GM12878 (cell line): ENCODE results near the gene TXNRD1. TPM values are rescaled to one million over a fixed set of nuclear protein-coding genes. Genes with fewer than 3 reads are reported as not detected.

ENCODE experiments used
- ATAC-seq: fragments of 200-7000 bp; cut with Tn5 transposase; 3 replicates; pipeline ENCODE4 v1.9.1; 2020; ENCODE audit warnings: mild to moderate bottlenecking, moderate library complexity
- BruUV-seq: library from RNA; stranded (reverse); fragments of 400-500 nt; replicated peaks from 2 replicates; lab custom pipeline; 2021; lab: Mats Ljungman, UMichigan
- CTCF ChIA-PET: fragments of 300-600 bp; sonication (Branson Sonifier 250); formaldehyde crosslinking; extraction: SDS; loops from one replicate; lab custom pipeline; 2021; ENCODE audit warnings: inconsistent platforms; lab: Yijun Ruan, JAX
- POLR2A ChIA-PET: fragments of 350-600 bp; formaldehyde crosslinking; extraction: SDS; loops from one replicate; lab custom pipeline; 2021; ENCODE audit warnings: inconsistent platforms; lab: Charles Lee
- RAD21 ChIA-PET: fragments of 300-600 bp; sonication (Branson Sonifier 250); formaldehyde crosslinking; loops from one replicate; lab custom pipeline; 2023; ENCODE audit warnings: antibody characterized with exemption; ENCODE audit not compliant: unreplicated experiment; lab: Charles Lee
- SMC1A ChIA-PET: fragments of 300-600 bp; sonication (Branson Sonifier 250); formaldehyde crosslinking; loops from one replicate; lab custom pipeline; 2023; ENCODE audit not compliant: unreplicated experiment, uncharacterized antibody; lab: Charles Lee
- DNase-seq: peaks from one replicate; pipeline ENCODE4 v3.0.0-alpha.2; 2011; ENCODE audit warnings: low read depth, low spot score
- FAIRE-seq: peaks from 3 replicates; lab custom pipeline; 2011; peaks lifted over from hg19 to GRCh38; lab: Jason Lieb, UNC
- H2AFZ ChIP-seq: 2 replicates; pipeline ENCODE4 v1.6.0; 2011; ENCODE audit warnings: low read depth, low read length, control low read depth; ENCODE audit not compliant: control insufficient read depth
- H3K27ac ChIP-seq: 2 replicates; pipeline ENCODE4 v1.5.1; 2011; ENCODE audit warnings: control low read depth; ENCODE audit not compliant: control insufficient read depth, insufficient read depth
- H3K27me3 ChIP-seq, 2 experiments: replicated peaks in 1 of 2; 2 replicates each; pipeline versions ENCODE4 v1.6.0 to v1.6.1; 2011; ENCODE audit warnings: low read length in 1 of 2; ENCODE audit not compliant: control insufficient read depth in 2 of 2, insufficient read depth in 2 of 2
- H3K36me3 ChIP-seq, 2 experiments: 2 replicates each; pipeline ENCODE4 v1.5.1; 2011; ENCODE audit warnings: low read length in 1 of 2; ENCODE audit not compliant: control insufficient read depth in 2 of 2, insufficient read depth in 2 of 2
- H3K4me1 ChIP-seq: 2 replicates; pipeline ENCODE4 v1.6.1; 2011; ENCODE audit warnings: mild to moderate bottlenecking, low read length, moderate library complexity, mixed read lengths; ENCODE audit not compliant: control insufficient read depth, insufficient read depth
- H3K4me2 ChIP-seq: 2 replicates; pipeline ENCODE4 v1.6.0; 2011; ENCODE audit warnings: control low read depth; ENCODE audit not compliant: control insufficient read depth, insufficient read depth
- H3K4me3 ChIP-seq: fragments of 200-600 bp; sonication (generic); 2 replicates; pipeline ENCODE4 v1.5.1; 2016
- H3K79me2 ChIP-seq: 2 replicates; pipeline ENCODE4 v1.6.0; 2011; ENCODE audit warnings: low read length; ENCODE audit not compliant: control insufficient read depth, insufficient read depth
- H3K9ac ChIP-seq: 2 replicates; pipeline ENCODE4 v1.8.0; 2011; ENCODE audit warnings: low read length, control low read depth, mixed read lengths; ENCODE audit not compliant: control insufficient read depth, insufficient read depth
- H3K9me3 ChIP-seq: replicated peaks from 3 replicates; pipeline ENCODE4 v1.5.1; 2011; ENCODE audit warnings: mild to moderate bottlenecking, low read length; ENCODE audit not compliant: control insufficient read depth, insufficient read depth
- H4K20me1 ChIP-seq: 2 replicates; pipeline ENCODE4 v1.6.0; 2011; ENCODE audit not compliant: control insufficient read depth, insufficient read depth
- ASH2L ChIP-seq: fragments of 300-600, 200-600 bp; sonication (generic); IDR thresholded peaks from 2 replicates; pipeline ENCODE4 v1.6.1; 2017; ENCODE audit warnings: low read depth, mild to moderate bottlenecking, borderline replicate concordance
- IRF4 ChIP-seq: IDR thresholded peaks from 2 replicates; pipeline ENCODE4 v1.6.1; 2011; ENCODE audit warnings: low read depth, low read length
- NR2C1 ChIP-seq: fragments of 450-650 bp; IDR thresholded peaks from 2 replicates; pipeline ENCODE4 v1.6.1; 2017; ENCODE audit warnings: antibody characterized with exemption, mild to moderate bottlenecking, moderate library complexity
- PAX5 ChIP-seq: IDR thresholded peaks from 2 replicates; pipeline ENCODE4 v1.6.1; 2011; ENCODE audit warnings: low read depth, low read length, borderline replicate concordance
- RAD51 ChIP-seq: fragments of 450-650 bp; IDR thresholded peaks from 2 replicates; pipeline ENCODE4 v1.6.1; 2016; ENCODE audit warnings: moderate library complexity, mild to moderate bottlenecking, inconsistent platforms
- RB1 ChIP-seq: fragments of 450-650 bp; formaldehyde crosslinking; IDR thresholded peaks from 2 replicates; pipeline ENCODE4 v1.6.1; 2017; ENCODE audit warnings: mild to moderate bottlenecking, borderline replicate concordance
- RUNX3 ChIP-seq: IDR thresholded peaks from 2 replicates; pipeline ENCODE4 v1.6.1; 2012; ENCODE audit warnings: low read length, inconsistent platforms
- SMC3 ChIP-seq: IDR thresholded peaks from 2 replicates; pipeline ENCODE4 v1.6.1; 2011; ENCODE audit warnings: low read length, improper control_type of control experiment, borderline replicate concordance
- STAT3 ChIP-seq: IDR thresholded peaks from 2 replicates; pipeline ENCODE4 v1.6.1; 2011; ENCODE audit warnings: low read depth, low read length, improper control_type of control experiment
- SUZ12 ChIP-seq: fragments of 200-600 bp; sonication (generic); IDR thresholded peaks from one replicate; pipeline ENCODE4 v1.6.1; 2018; ENCODE audit warnings: antibody characterized with exemption, mild to moderate bottlenecking; ENCODE audit not compliant: unreplicated experiment
- WGBS: methylation state at CpG from one replicate; pipeline ENCODE4 v1.1.6; 2016; ENCODE audit warnings: low lambda C conversion rate; ENCODE audit not compliant: insufficient replicate concordance, insufficient coverage; ENCODE audit errors: missing lambda C conversion rate; 5-methylcytosine and 5-hydroxymethylcytosine counted together
- in situ Hi-C: fragments of 300-500 bp; cut with MboI; formaldehyde crosslinking; loops from 9 replicates; pipeline ENCODE4 v1.14.3; 2018; ENCODE audit warnings: mixed read lengths
- intact Hi-C: fragments of 100-400 bp; cut with micrococcal nuclease; formaldehyde crosslinking; loops from one replicate; pipeline ENCODE4 v1.14.2; 2022; ENCODE audit not compliant: unreplicated experiment
- polyA plus RNA-seq, 11 experiments: library from polyadenylated mRNA; depleted of rRNA in 4 of 11; unstranded in 6 of 11; stranded (reverse) in 5 of 11; fragments of >200 nt; fragmentation: Nextera tagmentation in 4 of 11; fragmentation: Illumina TruSeq in 1 of 11; extraction: Ambion mirVana in 4 of 11; extraction: Trizol in 1 of 11; gene quantifications; 1 replicate in 1 of 11; 2 replicates in 10 of 11; pipeline versions ENCODE4 v1.2.1 to v1.2.3, GENCODE V29; 2011 to 2016; ENCODE audit warnings: inconsistent platforms in 2 of 11, missing spikeins in 2 of 11, low read depth in 1 of 11
- total RNA-seq, 4 experiments: library from RNA; depleted of rRNA in 3 of 4; stranded (reverse); fragments of >200 nt in 3 of 4; fragmentation: Illumina TruSeq in 1 of 4; extraction: Trizol in 1 of 4; gene quantifications; 2 replicates each; pipeline versions ENCODE4 v1.2.1 to v1.2.3, GENCODE V29; 2013 to 2021
- TF ChIP-seq, protein P1 (sequence below): fragments of 450-650 bp; IDR thresholded peaks from 2 replicates; pipeline ENCODE4 v1.6.1; 2016; ENCODE audit warnings: mild to moderate bottlenecking, moderate library complexity, borderline replicate concordance
- TF ChIP-seq, protein P2 (sequence below): fragments of 450-650 bp; IDR thresholded peaks from 2 replicates; pipeline ENCODE4 v1.6.1; 2017; ENCODE audit warnings: borderline replicate concordance
- TF ChIP-seq, protein P3 (sequence below): IDR thresholded peaks from 2 replicates; pipeline ENCODE4 v1.6.1; 2011; ENCODE audit warnings: low read depth, low read length, improper control_type of control experiment, borderline replicate concordance
- TF ChIP-seq, protein P4 (sequence below): fragments of 450-650 bp; IDR thresholded peaks from 2 replicates; pipeline ENCODE4 v1.6.1; 2017; ENCODE audit warnings: low read depth, mild to moderate bottlenecking, moderate library complexity

TXNRD1 gene
- total and polyA plus RNA-seq, 10 of the 15 experiments (the other 5 are each of a cell fraction or from before 2014, with no cell fraction given): 52.6 to 84.6 (median 67.8) TPM

DNA sequence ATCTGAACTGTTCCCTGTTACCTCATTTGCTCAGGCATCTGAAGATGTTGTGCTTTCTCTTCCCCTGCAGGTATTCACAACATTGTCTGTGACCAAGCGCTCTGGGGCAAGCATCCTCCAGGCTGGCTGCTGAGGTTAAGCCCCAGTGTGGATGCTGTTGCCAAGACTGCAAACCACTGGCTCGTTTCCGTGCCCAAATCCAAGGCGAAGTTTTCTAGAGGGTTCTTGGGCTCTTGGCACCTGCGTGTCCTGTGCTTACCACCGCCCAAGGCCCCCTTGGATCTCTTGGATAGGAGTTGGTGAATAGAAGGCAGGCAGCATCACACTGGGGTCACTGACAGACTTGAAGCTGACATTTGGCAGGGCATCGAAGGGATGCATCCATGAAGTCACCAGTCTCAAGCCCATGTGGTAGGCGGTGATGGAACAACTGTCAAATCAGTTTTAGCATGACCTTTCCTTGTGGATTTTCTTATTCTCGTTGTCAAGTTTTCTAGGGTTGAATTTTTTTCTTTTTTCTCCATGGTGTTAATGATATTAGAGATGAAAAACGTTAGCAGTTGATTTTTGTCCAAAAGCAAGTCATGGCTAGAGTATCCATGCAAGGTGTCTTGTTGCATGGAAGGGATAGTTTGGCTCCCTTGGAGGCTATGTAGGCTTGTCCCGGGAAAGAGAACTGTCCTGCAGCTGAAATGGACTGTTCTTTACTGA lies 132.9 kb downstream of the TXNRD1 start:
- Histone ChIP-seq H3K27me3 (no peaks in the 10 kb centered on the region), H3K9ac (no peak overlapping the region), H3K4me2 (no peak overlapping the region), H3K9me3 (no peaks in the 10 kb centered on the region), H3K4me3 (no peak overlapping the region), H3K36me3 (peaks cover 11 to 40% of the 10 kb centered on the region in 2 experiments), H3K79me2 (no peaks in the 10 kb centered on the region), H4K20me1 (no peaks in the 10 kb centered on the region), H3K27ac (no peak overlapping the region), H3K4me1 (peaks cover 9% of the 10 kb centered on the region), H2AFZ (no peak overlapping the region)
- 93% methylated on average over 11 of the region's 11 CpGs for WGBS
- ChIA-PET SMC1A (interaction anchor here (0.6 to 0.7 kb wide), 2 partner anchors 8 to 155 kb away, joined by 3 read pairs; no protein-coding TSS in a partner anchor), RAD21 (no interaction called here), CTCF (no interaction called here), POLR2A (no interaction called here)
- no TSS peak for BruUV-seq
- ATAC-seq: no peak
- FAIRE-seq: no peak
- DNase-seq: no peak
- intact Hi-C loops: no loop called here
- TF ChIP-seq, protein P1, sequence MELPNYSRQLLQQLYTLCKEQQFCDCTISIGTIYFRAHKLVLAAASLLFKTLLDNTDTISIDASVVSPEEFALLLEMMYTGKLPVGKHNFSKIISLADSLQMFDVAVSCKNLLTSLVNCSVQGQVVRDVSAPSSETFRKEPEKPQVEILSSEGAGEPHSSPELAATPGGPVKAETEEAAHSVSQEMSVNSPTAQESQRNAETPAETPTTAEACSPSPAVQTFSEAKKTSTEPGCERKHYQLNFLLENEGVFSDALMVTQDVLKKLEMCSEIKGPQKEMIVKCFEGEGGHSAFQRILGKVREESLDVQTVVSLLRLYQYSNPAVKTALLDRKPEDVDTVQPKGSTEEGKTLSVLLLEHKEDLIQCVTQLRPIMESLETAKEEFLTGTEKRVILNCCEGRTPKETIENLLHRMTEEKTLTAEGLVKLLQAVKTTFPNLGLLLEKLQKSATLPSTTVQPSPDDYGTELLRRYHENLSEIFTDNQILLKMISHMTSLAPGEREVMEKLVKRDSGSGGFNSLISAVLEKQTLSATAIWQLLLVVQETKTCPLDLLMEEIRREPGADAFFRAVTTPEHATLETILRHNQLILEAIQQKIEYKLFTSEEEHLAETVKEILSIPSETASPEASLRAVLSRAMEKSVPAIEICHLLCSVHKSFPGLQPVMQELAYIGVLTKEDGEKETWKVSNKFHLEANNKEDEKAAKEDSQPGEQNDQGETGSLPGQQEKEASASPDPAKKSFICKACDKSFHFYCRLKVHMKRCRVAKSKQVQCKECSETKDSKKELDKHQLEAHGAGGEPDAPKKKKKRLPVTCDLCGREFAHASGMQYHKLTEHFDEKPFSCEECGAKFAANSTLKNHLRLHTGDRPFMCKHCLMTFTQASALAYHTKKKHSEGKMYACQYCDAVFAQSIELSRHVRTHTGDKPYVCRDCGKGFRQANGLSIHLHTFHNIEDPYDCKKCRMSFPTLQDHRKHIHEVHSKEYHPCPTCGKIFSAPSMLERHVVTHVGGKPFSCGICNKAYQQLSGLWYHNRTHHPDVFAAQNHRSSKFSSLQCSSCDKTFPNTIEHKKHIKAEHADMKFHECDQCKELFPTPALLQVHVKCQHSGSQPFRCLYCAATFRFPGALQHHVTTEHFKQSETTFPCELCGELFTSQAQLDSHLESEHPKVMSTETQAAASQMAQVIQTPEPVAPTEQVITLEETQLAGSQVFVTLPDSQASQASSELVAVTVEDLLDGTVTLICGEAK: no peak
- TF ChIP-seq PAX5 (no peak), NR2C1 (no peak), RB1 (no peak), SMC3 (no peak), SUZ12 (no peak), RUNX3 (no peak), RAD51 (no peak), ASH2L (no peak), IRF4 (no peak), STAT3 (no peak)
- TF ChIP-seq, protein P2, sequence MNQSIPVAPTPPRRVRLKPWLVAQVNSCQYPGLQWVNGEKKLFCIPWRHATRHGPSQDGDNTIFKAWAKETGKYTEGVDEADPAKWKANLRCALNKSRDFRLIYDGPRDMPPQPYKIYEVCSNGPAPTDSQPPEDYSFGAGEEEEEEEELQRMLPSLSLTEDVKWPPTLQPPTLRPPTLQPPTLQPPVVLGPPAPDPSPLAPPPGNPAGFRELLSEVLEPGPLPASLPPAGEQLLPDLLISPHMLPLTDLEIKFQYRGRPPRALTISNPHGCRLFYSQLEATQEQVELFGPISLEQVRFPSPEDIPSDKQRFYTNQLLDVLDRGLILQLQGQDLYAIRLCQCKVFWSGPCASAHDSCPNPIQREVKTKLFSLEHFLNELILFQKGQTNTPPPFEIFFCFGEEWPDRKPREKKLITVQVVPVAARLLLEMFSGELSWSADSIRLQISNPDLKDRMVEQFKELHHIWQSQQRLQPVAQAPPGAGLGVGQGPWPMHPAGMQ: no peak
- TF ChIP-seq, protein P3, sequence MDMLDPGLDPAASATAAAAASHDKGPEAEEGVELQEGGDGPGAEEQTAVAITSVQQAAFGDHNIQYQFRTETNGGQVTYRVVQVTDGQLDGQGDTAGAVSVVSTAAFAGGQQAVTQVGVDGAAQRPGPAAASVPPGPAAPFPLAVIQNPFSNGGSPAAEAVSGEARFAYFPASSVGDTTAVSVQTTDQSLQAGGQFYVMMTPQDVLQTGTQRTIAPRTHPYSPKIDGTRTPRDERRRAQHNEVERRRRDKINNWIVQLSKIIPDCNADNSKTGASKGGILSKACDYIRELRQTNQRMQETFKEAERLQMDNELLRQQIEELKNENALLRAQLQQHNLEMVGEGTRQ: no peak
- TF ChIP-seq, protein P4, sequence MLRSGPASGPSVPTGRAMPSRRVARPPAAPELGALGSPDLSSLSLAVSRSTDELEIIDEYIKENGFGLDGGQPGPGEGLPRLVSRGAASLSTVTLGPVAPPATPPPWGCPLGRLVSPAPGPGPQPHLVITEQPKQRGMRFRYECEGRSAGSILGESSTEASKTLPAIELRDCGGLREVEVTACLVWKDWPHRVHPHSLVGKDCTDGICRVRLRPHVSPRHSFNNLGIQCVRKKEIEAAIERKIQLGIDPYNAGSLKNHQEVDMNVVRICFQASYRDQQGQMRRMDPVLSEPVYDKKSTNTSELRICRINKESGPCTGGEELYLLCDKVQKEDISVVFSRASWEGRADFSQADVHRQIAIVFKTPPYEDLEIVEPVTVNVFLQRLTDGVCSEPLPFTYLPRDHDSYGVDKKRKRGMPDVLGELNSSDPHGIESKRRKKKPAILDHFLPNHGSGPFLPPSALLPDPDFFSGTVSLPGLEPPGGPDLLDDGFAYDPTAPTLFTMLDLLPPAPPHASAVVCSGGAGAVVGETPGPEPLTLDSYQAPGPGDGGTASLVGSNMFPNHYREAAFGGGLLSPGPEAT: no peak
- in situ Hi-C loops: no loop called here
